C4-2B (cell line): Measurements from ENCODE around the gene TNFAIP8L1.

ENCODE experiments used
- CTCF ChIP-seq: fragments of 450-650 bp; conservative IDR thresholded peaks from 2 replicates; pipeline ENCODE4 v1.5.1; 2017; ENCODE audit warnings: mild to moderate bottlenecking
- ZFX ChIP-seq: fragments of 450-650 bp; IDR thresholded peaks from 2 replicates; pipeline ENCODE4 v1.6.1; 2017

- TF ChIP-seq CTCF (no peak), ZFX (no peak)
Observed at GRCh38 chr19:4609878-4610511, 29.3 kb upstream of the TNFAIP8L1 start.
